Endothelial cell of umbilical vein (primary cell): Measurements from ENCODE around the gene ZNF764. TPM values are rescaled to one million over a fixed set of nuclear protein-coding genes. Genes with fewer than 3 reads are reported as not detected.

Source experiments
- BruUV-seq: library from RNA; stranded (reverse); fragments of 400-500 nt; replicated peaks from 2 replicates; lab custom pipeline; 2021; lab: Mats Ljungman, UMichigan
- CTCF ChIA-PET: fragments of 300-600, 350-600 bp; sonication (Branson Sonifier 250); formaldehyde crosslinking; loops from one replicate; lab custom pipeline; 2021; ENCODE audit warnings: antibody characterized with exemption, inconsistent platforms; lab: Charles Lee
- POLR2A ChIA-PET: fragments of 300-600, 350-600 bp; sonication (Branson Sonifier 250); formaldehyde crosslinking; loops from one replicate; lab custom pipeline; 2021; ENCODE audit warnings: antibody characterized with exemption, inconsistent platforms; lab: Charles Lee
- DNase-seq: peaks from one replicate; pipeline ENCODE4 v3.0.0-alpha.2; 2011; ENCODE audit warnings: low read depth, low spot score
- FAIRE-seq: peaks from 2 replicates; lab custom pipeline; 2011; peaks lifted over from hg19 to GRCh38; lab: Jason Lieb, UNC
- H2AFZ ChIP-seq: 2 replicates; pipeline ENCODE4 v1.6.0; 2012; ENCODE audit warnings: low read depth, low read length, control low read depth, inconsistent platforms
- H3K27ac ChIP-seq: 2 replicates; pipeline ENCODE4 v1.5.1; 2011; ENCODE audit warnings: low read depth, mild to moderate bottlenecking, control low read depth, low read length, moderate library complexity; ENCODE audit not compliant: insufficient read depth
- H3K27me3 ChIP-seq, 2 experiments: 2 replicates each; pipeline versions ENCODE4 v1.6.0 to v1.6.1; 2011; ENCODE audit warnings: low read length in 2 of 2, mixed read lengths in 1 of 2; ENCODE audit not compliant: control insufficient read depth in 2 of 2, insufficient read depth in 2 of 2
- H3K36me3 ChIP-seq, 2 experiments: 2 replicates in 1 of 2; 3 replicates in 1 of 2; pipeline ENCODE4 v1.5.1; 2011; ENCODE audit warnings: low read length in 2 of 2, mild to moderate bottlenecking in 1 of 2, moderate library complexity in 1 of 2; ENCODE audit not compliant: control insufficient read depth in 2 of 2, insufficient read depth in 2 of 2; ENCODE audit errors: extremely low read depth in 1 of 2
- H3K4me1 ChIP-seq: 3 replicates; pipeline ENCODE4 v1.5.1; 2011; ENCODE audit warnings: mild to moderate bottlenecking, low read length; ENCODE audit not compliant: control insufficient read depth, insufficient read depth; ENCODE audit errors: extremely low read depth
- H3K4me2 ChIP-seq: 2 replicates; pipeline ENCODE4 v1.6.1; 2011; ENCODE audit warnings: low read length, control low read depth, mixed read lengths; ENCODE audit not compliant: insufficient read depth
- H3K4me3 ChIP-seq, 3 experiments: fragments of 200-600 bp in 1 of 3; sonication (generic), shearing (Covaris generic) in 1 of 3; replicated peaks in 1 of 3; 2 replicates each; pipeline ENCODE4 v1.5.1; 2011 to 2016; ENCODE audit warnings: control low read depth in 3 of 3, low read length in 3 of 3, mild to moderate bottlenecking in 2 of 3, inconsistent platforms in 1 of 3, low read depth in 1 of 3, moderate library complexity in 1 of 3; ENCODE audit not compliant: insufficient read depth in 1 of 3
- H3K79me2 ChIP-seq: 2 replicates; pipeline ENCODE4 v1.6.0; 2012; ENCODE audit warnings: low read length, inconsistent platforms; ENCODE audit not compliant: control insufficient read depth, insufficient read depth
- H3K9ac ChIP-seq: replicated peaks from 2 replicates; pipeline ENCODE3; 2011; ENCODE audit warnings: low read length, control low read depth; ENCODE audit not compliant: insufficient read depth; ENCODE audit errors: extremely low read depth
- H3K9me1 ChIP-seq: replicated peaks from 3 replicates; pipeline ENCODE4 v1.6.0; 2011; ENCODE audit warnings: mild to moderate bottlenecking, low read length; ENCODE audit not compliant: control insufficient read depth, insufficient read depth; ENCODE audit errors: extremely low read depth
- H3K9me3 ChIP-seq: replicated peaks from 2 replicates; pipeline ENCODE4 v1.5.1; 2012; ENCODE audit warnings: low read length, inconsistent platforms; ENCODE audit not compliant: control insufficient read depth, insufficient read depth
- H4K20me1 ChIP-seq: replicated peaks from 2 replicates; pipeline ENCODE3; 2011; ENCODE audit warnings: mild to moderate bottlenecking, low read length; ENCODE audit not compliant: control insufficient read depth, insufficient read depth; ENCODE audit errors: extremely low read depth
- CTCF ChIP-seq, 2 donors: IDR thresholded peaks; 1 replicate in 1 of 2; 2 replicates in 1 of 2; pipeline ENCODE4 v1.5.1; 2011; ENCODE audit warnings: low read length in 2 of 2, mild to moderate bottlenecking in 2 of 2, moderate library complexity in 2 of 2, control low read depth in 1 of 2, inconsistent platforms in 1 of 2, low read depth in 1 of 2; ENCODE audit not compliant: insufficient read depth in 1 of 2; ENCODE audit errors: extremely low read depth in 1 of 2
- EZH2 ChIP-seq: IDR thresholded peaks from 2 replicates; pipeline ENCODE4 v1.6.1; 2012; ENCODE audit warnings: borderline replicate concordance, low read depth, mild to moderate bottlenecking, moderate library complexity, low read length, inconsistent platforms; ENCODE audit not compliant: severe bottlenecking
- FOS ChIP-seq: IDR thresholded peaks from 2 replicates; pipeline ENCODE4 v1.6.1; 2011; ENCODE audit warnings: mild to moderate bottlenecking, low read length, moderate library complexity, borderline replicate concordance; ENCODE audit not compliant: insufficient read depth
- GATA2 ChIP-seq: IDR thresholded peaks from 2 replicates; pipeline ENCODE4 v1.7.0; 2011; ENCODE audit warnings: low read depth, mild to moderate bottlenecking, moderate library complexity, mixed read lengths, low read length; ENCODE audit not compliant: insufficient read length, insufficient read depth
- JUN ChIP-seq: IDR thresholded peaks from 2 replicates; pipeline ENCODE4 v1.6.1; 2011; ENCODE audit warnings: borderline replicate concordance, low read depth; ENCODE audit not compliant: insufficient read length, insufficient read depth
- MAX ChIP-seq: IDR thresholded peaks from 2 replicates; pipeline ENCODE4 v1.6.1; 2011; ENCODE audit not compliant: insufficient read depth, insufficient read length
- MYC ChIP-seq: IDR thresholded peaks from one replicate; pipeline ENCODE4 v1.6.1; 2011; ENCODE audit warnings: mild to moderate bottlenecking, low read depth, low read length
- POLR2A ChIP-seq: IDR thresholded peaks from 2 replicates; pipeline ENCODE4 v1.6.1; 2012; ENCODE audit warnings: low read depth, mild to moderate bottlenecking, control low read depth, low read length
- POLR2AphosphoS5 ChIP-seq: IDR thresholded peaks from 2 replicates; pipeline ENCODE4 v1.6.1; 2012; ENCODE audit warnings: low read depth, mild to moderate bottlenecking, control low read depth, low read length, moderate library complexity; ENCODE audit not compliant: insufficient read depth
- dilution Hi-C: fragments of 300-500 bp; cut with MboI; formaldehyde crosslinking; loops from one replicate; pipeline ENCODE4 v1.15.0; 2019; ENCODE audit warnings: low sequenced_read_pairs; ENCODE audit not compliant: extremely low pct_ligation_motif_present
- intact Hi-C: fragments of 100-400 bp; cut with micrococcal nuclease; formaldehyde crosslinking; loops from one replicate; pipeline ENCODE4 v1.10.0; 2022
- polyA plus RNA-seq, 4 experiments: library from polyadenylated mRNA; depleted of rRNA in 3 of 4; stranded (reverse) in 3 of 4; unstranded in 1 of 4; fragments of >200 nt; gene quantifications; 2 replicates each; pipeline versions ENCODE4 v1.2.1 to v1.2.3, GENCODE V29; 2011 to 2012; ENCODE audit warnings: missing spikeins in 1 of 4
- total RNA-seq: library from RNA; stranded (reverse); gene quantifications from 2 replicates; pipeline ENCODE4 v1.2.3, GENCODE V29; 2021

ZNF764 gene
- total and polyA plus RNA-seq, 2 donors (not counting 3 experiments of a cell fraction or from before 2014, with no cell fraction given), result 5.0 to 12.1 TPM

GRCh38 chr16:30533748-30534367 is 24.3 kb downstream of the ZNF764 start:
- Histone ChIP-seq H3K4me1 (peaks cover 14% of the 10 kb centered on the region), H3K27me3 (no peaks in the 10 kb centered on the region), H3K9ac (peak overlapping the region; percentile 90), H3K79me2 (peaks cover 2% of the 10 kb centered on the region), H2AFZ (peak overlapping the region; percentile 98), H4K20me1 (no peaks in the 10 kb centered on the region), H3K4me2 (peak overlapping the region; percentile 78), H3K9me1 (no peaks in the 10 kb centered on the region), H3K9me3 (no peaks in the 10 kb centered on the region), H3K36me3 (peaks cover 0 to 2% of the 10 kb centered on the region in 2 experiments), H3K27ac (peak overlapping the region; percentile 76), H3K4me3 (peak overlapping the region; percentile 62 to 76 (median 67))
- ChIA-PET POLR2A (no interaction called here), CTCF (interaction anchor here (1.1 to 2.8 kb wide), 5 partner anchors 8 to 104 kb away, joined by 4 to 26 read pairs (median 6); partner anchors contain the start of gene DCTPP1)
- TF ChIP-seq POLR2A (peak; percentile 17), MYC (no peak)
- intact Hi-C loops (loop anchor here (2.0 kb wide), 1 partner anchor 89 kb away; the partner anchor contains the start of gene SEPHS2), dilution Hi-C loops (no loop called here)
- FAIRE-seq, result no peak
- BruUV-seq, result no TSS peak
- DNase-seq, result no peak

GRCh38 chr16:30533146-30533522 is 25.0 kb downstream of the ZNF764 start:
- peaks cover 2% of the 10 kb centered on the region for H3K79me2 ChIP-seq
- BruUV-seq, result no TSS peak
- H3K9me3 ChIP-seq, result no peaks in the 10 kb centered on the region
- no peak overlapping the region for H3K4me2 ChIP-seq
- no peaks in the 10 kb centered on the region for H3K27me3 ChIP-seq
- intact Hi-C loops, result no loop called here
- no peaks in the 10 kb centered on the region for H4K20me1 ChIP-seq
- no peak overlapping the region for H3K9ac ChIP-seq
- no peaks in the 10 kb centered on the region for H3K9me1 ChIP-seq
- peak overlapping the region; percentile 5 for H2AFZ ChIP-seq
- no peak for TF ChIP-seq POLR2A
- no peak for TF ChIP-seq FOS
- no peak for TF ChIP-seq GATA2
- TF ChIP-seq CTCF (IDR thresholded peaks at IDR 0.05; ENCODE audit: extremely low read depth in 1 of 2, insufficient read depth in 1 of 2, low read depth in 1 of 2, low read length in 2 of 2), result no peak
- no peak for TF ChIP-seq MYC
- TF ChIP-seq POLR2AphosphoS5, result no peak
- TF ChIP-seq MAX, result no peak
- TF ChIP-seq EZH2, result no peak
- TF ChIP-seq JUN, result no peak
- FAIRE-seq (no peak), DNase-seq (no peak)
- dilution Hi-C loops, result no loop called here
- CTCF ChIA-PET, result interaction anchor here (1.1 kb wide), 1 partner anchor 65 kb away, joined by 6 read pairs; no protein-coding TSS in a partner anchor
- H3K27ac ChIP-seq, result no peak overlapping the region
- H3K4me3 ChIP-seq, result no peak overlapping the region
- H3K36me3 ChIP-seq, result peaks cover 0 to 2% of the 10 kb centered on the region in 2 experiments
- peaks cover 14% of the 10 kb centered on the region for H3K4me1 ChIP-seq
- POLR2A ChIA-PET, result no interaction called here
